KMS-11 (cell line): ENCODE measurements around the gene GPR132.

Experiments
- H2AFZ ChIP-seq: fragments of 200-600 bp; sonication (generic); 2 replicates; pipeline ENCODE4 v1.6.1; 2016; ENCODE audit warnings: antibody characterized with exemption, mixed run types, low read depth
- H3K27ac ChIP-seq: fragments of 200-600 bp; sonication (generic); 2 replicates; pipeline ENCODE4 v1.6.1; 2016; ENCODE audit warnings: mild to moderate bottlenecking, mixed run types
- H3K27me3 ChIP-seq: fragments of 200-600 bp; sonication (generic); 2 replicates; pipeline ENCODE4 v1.6.1; 2017; ENCODE audit warnings: mild to moderate bottlenecking, low read depth, mixed run types, moderate library complexity; ENCODE audit not compliant: insufficient read depth
- H3K36me3 ChIP-seq: fragments of 200-600 bp; sonication (generic); 2 replicates; pipeline ENCODE4 v1.6.1; 2017; ENCODE audit warnings: mild to moderate bottlenecking, mixed run types; ENCODE audit not compliant: insufficient read depth
- H3K4me1 ChIP-seq: fragments of 200-600 bp; sonication (generic); 2 replicates; pipeline ENCODE4 v1.6.1; 2016; ENCODE audit warnings: mild to moderate bottlenecking, low read depth, mixed run types; ENCODE audit not compliant: poor library complexity, severe bottlenecking
- H3K4me2 ChIP-seq: fragments of 200-600 bp; sonication (generic); 2 replicates; pipeline ENCODE4 v1.7.0; 2016; ENCODE audit warnings: mild to moderate bottlenecking, mixed run types
- H3K4me3 ChIP-seq: fragments of 200-600 bp; sonication (generic); IDR thresholded peaks from 2 replicates; pipeline ENCODE4 v1.6.1; 2017; ENCODE audit warnings: low read depth, low read length, mixed read lengths; ENCODE audit not compliant: insufficient read depth
- H3K79me2 ChIP-seq: fragments of 200-600 bp; sonication (generic); 2 replicates; pipeline ENCODE4 v1.6.1; 2016; ENCODE audit warnings: low read depth, mixed run types; ENCODE audit not compliant: insufficient read depth
- H3K9ac ChIP-seq: fragments of 200-600 bp; sonication (generic); 2 replicates; pipeline ENCODE4 v1.6.1; 2016; ENCODE audit warnings: mild to moderate bottlenecking, mixed run types
- H4K20me1 ChIP-seq: fragments of 200-600 bp; sonication (generic); 2 replicates; pipeline ENCODE4 v1.6.1; 2016; ENCODE audit warnings: mild to moderate bottlenecking, mixed run types; ENCODE audit not compliant: insufficient read depth
- CTCF ChIP-seq: fragments of 200-600 bp; sonication (generic); conservative IDR thresholded peaks from 2 replicates; pipeline ENCODE4 v1.6.1; 2017; ENCODE audit warnings: low read depth, mild to moderate bottlenecking, antibody characterized with exemption, low read length, moderate library complexity, mixed read lengths

The GPR132 gene

GRCh38 chr14:105074601-105075053, 9.4 kb upstream of the GPR132 start:
- Histone ChIP-seq H3K27ac (no peak overlapping the region), H3K4me1 (peaks cover 22% of the 10 kb centered on the region), H3K4me3 (no peak overlapping the region)

GRCh38 chr14:105073720-105074600, 8.7 kb upstream of the GPR132 start:
- H3K27ac ChIP-seq = no peak overlapping the region
- no peak overlapping the region for H3K4me2 ChIP-seq
- H3K36me3 ChIP-seq = no peaks in the 10 kb centered on the region
- H3K4me3 ChIP-seq = no peak overlapping the region
- no peak for TF ChIP-seq CTCF
- H3K9ac ChIP-seq = no peak overlapping the region
- H3K4me1 ChIP-seq = peaks cover 22% of the 10 kb centered on the region
- H3K79me2 ChIP-seq = no peaks in the 10 kb centered on the region
- no peaks in the 10 kb centered on the region for H4K20me1 ChIP-seq
- H3K27me3 ChIP-seq = no peaks in the 10 kb centered on the region
- no peak overlapping the region for H2AFZ ChIP-seq

More at GRCh38 chr14:105074601-105075053, 9.4 kb upstream of the GPR132 start:
- Histone ChIP-seq H3K36me3 (no peaks in the 10 kb centered on the region), H4K20me1 (no peaks in the 10 kb centered on the region), H3K4me2 (no peak overlapping the region), H2AFZ (no peak overlapping the region), H3K27me3 (no peaks in the 10 kb centered on the region), H3K79me2 (no peaks in the 10 kb centered on the region), H3K9ac (no peak overlapping the region)
- TF ChIP-seq CTCF = no peak

- Histone ChIP-seq H3K4me3 (no peak overlapping the region), H2AFZ (no peak overlapping the region), H3K4me1 (peaks cover 22% of the 10 kb centered on the region), H3K4me2 (no peak overlapping the region), H3K27ac (no peak overlapping the region), H3K79me2 (no peaks in the 10 kb centered on the region), H3K36me3 (no peaks in the 10 kb centered on the region), H3K27me3 (no peaks in the 10 kb centered on the region), H3K9ac (no peak overlapping the region), H4K20me1 (no peaks in the 10 kb centered on the region)
- TF ChIP-seq CTCF = no peak
Observed at GRCh38 chr14:105072892-105073719, 7.9 kb upstream of the GPR132 start.

- H3K79me2 ChIP-seq = no peaks in the 10 kb centered on the region
- no peak overlapping the region for H2AFZ ChIP-seq
- no peaks in the 10 kb centered on the region for H3K36me3 ChIP-seq
- peaks cover 22% of the 10 kb centered on the region for H3K4me1 ChIP-seq
- H3K4me2 ChIP-seq = no peak overlapping the region
- H3K9ac ChIP-seq = no peak overlapping the region
- H4K20me1 ChIP-seq = no peaks in the 10 kb centered on the region
- TF ChIP-seq CTCF = no peak
- no peaks in the 10 kb centered on the region for H3K27me3 ChIP-seq
- no peak overlapping the region for H3K27ac ChIP-seq
- no peak overlapping the region for H3K4me3 ChIP-seq
Observed at GRCh38 chr14:105072381-105072861, 7.2 kb upstream of the GPR132 start.
